Cardiac muscle cell (in vitro differentiated cells and primary cell): ENCODE measurements around the gene DAPK3. TPM values are rescaled to one million over a fixed set of nuclear protein-coding genes. Genes with fewer than 3 reads are reported as not detected.
"Not testable (repeated sequence)": the region's sequence is repeated elsewhere in the genome, so short reads cannot be mapped to it uniquely, and the experiment has no call there.

Experiments used
- DNase-seq, 2 donors: peaks; one replicate each; pipeline versions ENCODE4 v3.0.0 to v3.0.0-alpha.2; 2010 to 2017; ENCODE audit warnings: low read depth in 1 of 2, low spot score in 1 of 2
- H3K27ac ChIP-seq: fragments of 200-600 bp; sonication (generic); 2 replicates; pipeline ENCODE4 v1.5.1; 2016
- H3K27me3 ChIP-seq: fragments of 200-600 bp; sonication (generic); 2 replicates; pipeline ENCODE4 v1.6.0; 2016; ENCODE audit warnings: control low read depth
- H3K36me3 ChIP-seq: fragments of 200-600 bp; sonication (generic); 2 replicates; pipeline ENCODE4 v1.5.1; 2016; ENCODE audit warnings: control low read depth
- H3K4me1 ChIP-seq: fragments of 200-600 bp; sonication (generic); 2 replicates; pipeline ENCODE4 v1.8.1; 2017; ENCODE audit warnings: low read depth, mild to moderate bottlenecking, mixed run types
- H3K4me3 ChIP-seq: fragments of 200-600 bp; sonication (generic); 2 replicates; pipeline ENCODE4 v1.5.1; 2016; ENCODE audit warnings: mild to moderate bottlenecking
- H3K9me3 ChIP-seq: fragments of 200-600 bp; sonication (generic); 2 replicates; pipeline ENCODE4 v1.5.1; 2017; ENCODE audit warnings: low read depth, mild to moderate bottlenecking, control low read depth
- CTCF ChIP-seq: IDR thresholded peaks from 2 replicates; pipeline ENCODE4 v1.5.1; 2012; ENCODE audit warnings: low read depth, mild to moderate bottlenecking, low read length
- polyA plus RNA-seq: library from polyadenylated mRNA; unstranded; fragments of >200 nt; fragmentation: Nextera tagmentation; extraction: Ambion mirVana; gene quantifications from 2 replicates; pipeline ENCODE4 v1.2.1, GENCODE V29; 2016
- total RNA-seq: library from RNA; depleted of rRNA; stranded (reverse); fragments of >200 nt; gene quantifications from 2 replicates; pipeline ENCODE4 v1.2.3, GENCODE V29; 2016

The DAPK3 gene
- total and polyA plus RNA-seq, 2 experiments from 2014 or later: 72.1 to 157 TPM

GRCh38 chr19:3961007-3961406, 9.9 kb downstream of the DAPK3 start:
- Histone ChIP-seq H3K27ac (peak overlapping the region; percentile 62), H3K36me3 (peaks cover 61% of the 10 kb centered on the region), H3K27me3 (no peaks in the 10 kb centered on the region), H3K4me3 (no peak overlapping the region), H3K4me1 (no peaks in the 10 kb centered on the region), H3K9me3 (no peaks in the 10 kb centered on the region)
- DNase-seq: no peak
- no peak for TF ChIP-seq CTCF

- H3K4me1 ChIP-seq: no peaks in the 10 kb centered on the region
- H3K4me3 ChIP-seq: no peak overlapping the region
- H3K36me3 ChIP-seq: peaks cover 55% of the 10 kb centered on the region
- no peaks in the 10 kb centered on the region for H3K9me3 ChIP-seq
- no peak overlapping the region for H3K27ac ChIP-seq
- no peak for TF ChIP-seq CTCF
- DNase-seq: no peak
- no peaks in the 10 kb centered on the region for H3K27me3 ChIP-seq
Measured at GRCh38 chr19:3959766-3960131, 11.2 kb downstream of the DAPK3 start.

GRCh38 chr19:3958836-3959765, 11.8 kb downstream of the DAPK3 start:
- Histone ChIP-seq H3K4me3 (no peak overlapping the region), H3K4me1 (no peaks in the 10 kb centered on the region), H3K27me3 (no peaks in the 10 kb centered on the region), H3K27ac (no peak overlapping the region), H3K9me3 (no peaks in the 10 kb centered on the region), H3K36me3 (peaks cover 54% of the 10 kb centered on the region)
- TF ChIP-seq CTCF: no peak
- DNase-seq: no peak

- peaks cover 12% of the 10 kb centered on the region for H3K4me1 ChIP-seq
- peaks cover 23% of the 10 kb centered on the region for H3K36me3 ChIP-seq
- H3K27ac ChIP-seq: peak overlapping the region; percentile 17
- H3K27me3 ChIP-seq: no peaks in the 10 kb centered on the region
- no peak for DNase-seq
- H3K4me3 ChIP-seq: no peak overlapping the region
- H3K9me3 ChIP-seq: no peaks in the 10 kb centered on the region
- no peak for TF ChIP-seq CTCF
Measured at GRCh38 chr19:3955688-3956087, 15.2 kb downstream of the DAPK3 start.

GRCh38 chr19:3955276-3955675, 15.6 kb downstream of the DAPK3 start:
- H3K4me3 ChIP-seq, DNase-seq, H3K9me3 ChIP-seq, H3K27me3 ChIP-seq, H3K27ac ChIP-seq: not testable (repeated sequence)
- Histone ChIP-seq H3K36me3 (peaks cover 21% of the 10 kb centered on the region), H3K4me1 (peaks cover 16% of the 10 kb centered on the region)

GRCh38 chr19:3954107-3954506, 16.8 kb downstream of the DAPK3 start:
- Histone ChIP-seq H3K27me3 (no peaks in the 10 kb centered on the region), H3K9me3 (no peaks in the 10 kb centered on the region), H3K36me3 (peaks cover 11% of the 10 kb centered on the region), H3K4me1 (peaks cover 18% of the 10 kb centered on the region), H3K27ac (no peak overlapping the region), H3K4me3 (no peak overlapping the region)
- TF ChIP-seq CTCF: no peak
- no peak for DNase-seq

- H3K9me3 ChIP-seq, DNase-seq, H3K4me3 ChIP-seq, H3K36me3 ChIP-seq, H3K27me3 ChIP-seq: not testable (repeated sequence)
- Histone ChIP-seq H3K4me1 (peaks cover 18% of the 10 kb centered on the region), H3K27ac (peak overlapping the region; percentile 79)
Measured at GRCh38 chr19:3952755-3953276, 18.1 kb downstream of the DAPK3 start.
